MM.1S (cell line): ENCODE results near the gene GNAQ.

ENCODE experiments used
- CTCF ChIP-seq: fragments of 300-600 bp; sonication (generic); IDR thresholded peaks from 2 replicates; pipeline ENCODE4 v1.5.1; 2016; ENCODE audit warnings: antibody characterized with exemption, low read length, mixed read lengths
- EZH2 ChIP-seq: fragments of 300-600 bp; sonication (generic); optimal IDR thresholded peaks from 2 replicates; pipeline ENCODE3; 2017; ENCODE audit warnings: low read depth, mild to moderate bottlenecking, antibody characterized with exemption, low read length, mixed read lengths

GRCh38 chr9:77882294-77882693 is 149.3 kb downstream of the GNAQ start:
- TF ChIP-seq CTCF (no peak), EZH2 (no peak)
